PFSK-1 (cell line): ENCODE data around the gene EARS2.

Experiments
- FOXP2 ChIP-seq: optimal IDR thresholded peaks from 2 replicates; pipeline ENCODE3; 2011; ENCODE audit warnings: borderline replicate concordance, control low read depth, inconsistent platforms; ENCODE audit not compliant: insufficient read depth; ENCODE audit errors: extremely low read length, extremely low read depth
- POLR2AphosphoS5 ChIP-seq: IDR thresholded peaks from 2 replicates; pipeline ENCODE4 v1.6.1; 2012; ENCODE audit warnings: low read depth, mild to moderate bottlenecking, control low read depth, low read length, moderate library complexity
- REST ChIP-seq, 2 experiments: IDR thresholded peaks; 2 replicates each; pipeline versions ENCODE4 v1.6.1 to v1.8.0; 2011 to 2012; ENCODE audit warnings: low read depth in 2 of 2, low read length in 2 of 2, control low read depth in 1 of 2, inconsistent platforms in 1 of 2, mild to moderate bottlenecking in 1 of 2, moderate library complexity in 1 of 2; ENCODE audit not compliant: insufficient read depth in 1 of 2
- SIN3A ChIP-seq: IDR thresholded peaks from 2 replicates; pipeline ENCODE4 v1.6.1; 2012; ENCODE audit warnings: mild to moderate bottlenecking, low read length, moderate library complexity, borderline replicate concordance; ENCODE audit not compliant: insufficient read depth
- TAF1 ChIP-seq: IDR thresholded peaks from 2 replicates; pipeline ENCODE4 v1.6.1; 2012; ENCODE audit warnings: low read length, control low read depth, borderline replicate concordance; ENCODE audit not compliant: insufficient read depth

EARS2 gene

GRCh38 chr16:23502466-23502865, 54.7 kb downstream of the EARS2 start:
- TF ChIP-seq TAF1 (no peak), FOXP2 (no peak), POLR2AphosphoS5 (no peak), SIN3A (no peak), REST (IDR thresholded peaks at IDR 0.05; ENCODE audit: insufficient read depth in 1 of 2, low read depth in 2 of 2, low read length in 2 of 2) (no peak)

GRCh38 chr16:23501291-23501690, 55.9 kb downstream of the EARS2 start:
- TF ChIP-seq SIN3A (no peak), REST (IDR thresholded peaks at IDR 0.05; ENCODE audit: insufficient read depth in 1 of 2, low read depth in 2 of 2, low read length in 2 of 2) (no peak), TAF1 (no peak), POLR2AphosphoS5 (no peak), FOXP2 (no peak)

- TF ChIP-seq POLR2AphosphoS5 (no peak), FOXP2 (no peak), SIN3A (no peak)
These were observed 56.3 kb downstream of the EARS2 start for GRCh38 chr16:23500862-23501225.

GRCh38 chr16:23500212-23500861, 56.8 kb downstream of the EARS2 start:
- no peak for TF ChIP-seq TAF1
- TF ChIP-seq REST (IDR thresholded peaks at IDR 0.05; ENCODE audit: insufficient read depth in 1 of 2, low read depth in 2 of 2, low read length in 2 of 2): no peak
- TF ChIP-seq FOXP2: no peak
- no peak for TF ChIP-seq POLR2AphosphoS5
- no peak for TF ChIP-seq SIN3A

- TF ChIP-seq POLR2AphosphoS5 (no peak), FOXP2 (no peak), REST (IDR thresholded peaks at IDR 0.05; ENCODE audit: insufficient read depth in 1 of 2, low read depth in 2 of 2, low read length in 2 of 2) (no peak), SIN3A (no peak), TAF1 (no peak)
These were observed 57.3 kb downstream of the EARS2 start for GRCh38 chr16:23499801-23500200.
